ENCODE results near the gene NRL. TPM values are rescaled to one million over a fixed set of nuclear protein-coding genes. Genes with fewer than 3 reads are reported as not detected.

NRL gene
- total and polyA plus RNA-seq, 10 of the 15 experiments (the other 5 are each of a cell fraction or from before 2014, with no cell fraction given) = 0.11 to 4.4 (median 2.2) TPM

GRCh38 chr14:24095271-24096068 is 19.3 kb downstream of the NRL start (continued):
- TF ChIP-seq TCF7 (IDR thresholded peaks at IDR 0.05; ENCODE audit: borderline replicate concordance) (no peak), ZBTB40 (IDR thresholded peaks at IDR 0.05; ENCODE audit: borderline replicate concordance) (no peak), SMARCA5 (IDR thresholded peaks at IDR 0.05) (peak; percentile 17; the same call in 1 of the 2 replicates), SP1 (IDR thresholded peaks at IDR 0.05; ENCODE audit: low read depth, low read length) (no peak), RUNX3 (IDR thresholded peaks at IDR 0.05; ENCODE audit: low read length) (peak; percentile 57; the same call in 1 of the 2 replicates), FOXM1 (IDR thresholded peaks at IDR 0.05; ENCODE audit: low read depth, low read length) (no peak), BCLAF1 (IDR thresholded peaks at IDR 0.05) (no peak), EZH2 (IDR thresholded peaks at IDR 0.05; ENCODE audit: borderline replicate concordance, control insufficient read depth, low read depth, low read length) (no peak), RCOR1 (conservative IDR thresholded peaks at IDR 0.05; ENCODE audit: low read depth, low read length) (no peak), IKZF2 (IDR thresholded peaks at IDR 0.05) (peak; percentile 44 to 66; a peak in 3 of 4 replicates), CTCF (IDR thresholded peaks at IDR 0.05 in 2 of 3, conservative IDR thresholded peaks at IDR 0.05 in 1 of 3; ENCODE audit: control insufficient read depth in 2 of 3, extremely low read depth in 1 of 3, insufficient read depth in 1 of 3, low read depth in 3 of 3, low read length in 3 of 3) (no peak), POU2F2 (IDR thresholded peaks at IDR 0.05; ENCODE audit: borderline replicate concordance, low read depth, low read length) (peak; percentile 91; the same call in 2 of the 3 replicates), ZBED1 (IDR thresholded peaks at IDR 0.05; ENCODE audit: borderline replicate concordance) (peak; percentile 79; the same call in 1 of the 2 replicates), PKNOX1 (IDR thresholded peaks at IDR 0.05) (peak; percentile 37), FOXK2 (IDR thresholded peaks at IDR 0.05) (peak; percentile 59; the same call in 1 of the 2 replicates), NR2C2 (IDR thresholded peaks at IDR 0.05; ENCODE audit: borderline replicate concordance, control insufficient read depth, insufficient read length, low read depth) (no peak), YBX1 (IDR thresholded peaks at IDR 0.05) (no peak), HSF1 (IDR thresholded peaks at IDR 0.05; ENCODE audit: low read depth, low read length) (no peak)

Data from GM12878 (cell line).